Medulla oblongata (tissue), 1 donor: ENCODE data around the gene ADCYAP1R1.

Experiments
- DNase-seq: peaks from one replicate; pipeline ENCODE4 v3.0.0-alpha.2; 2015; ENCODE audit errors: extremely low spot score

ADCYAP1R1 gene

DNA sequence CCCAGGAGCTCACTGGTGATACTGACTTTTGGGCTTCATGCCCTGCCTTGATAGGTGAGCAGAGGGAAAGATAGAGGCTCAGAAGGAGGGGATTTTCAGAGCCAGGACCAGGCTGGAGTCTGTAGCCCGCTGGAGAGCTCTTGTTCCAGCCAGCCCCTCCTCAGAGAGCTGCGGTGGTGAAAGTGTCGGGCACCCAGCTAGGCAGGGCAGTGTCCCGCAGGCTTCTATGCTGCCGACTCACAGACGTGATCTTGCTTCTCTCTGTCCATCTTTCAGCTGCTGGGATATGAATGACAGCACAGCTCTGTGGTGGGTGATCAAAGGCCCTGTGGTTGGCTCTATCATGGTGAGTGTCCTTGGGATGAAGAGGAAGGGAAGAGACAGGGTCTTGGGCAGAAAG lies 35.2 kb downstream of the ADCYAP1R1 start:
- no peak for DNase-seq

DNA sequence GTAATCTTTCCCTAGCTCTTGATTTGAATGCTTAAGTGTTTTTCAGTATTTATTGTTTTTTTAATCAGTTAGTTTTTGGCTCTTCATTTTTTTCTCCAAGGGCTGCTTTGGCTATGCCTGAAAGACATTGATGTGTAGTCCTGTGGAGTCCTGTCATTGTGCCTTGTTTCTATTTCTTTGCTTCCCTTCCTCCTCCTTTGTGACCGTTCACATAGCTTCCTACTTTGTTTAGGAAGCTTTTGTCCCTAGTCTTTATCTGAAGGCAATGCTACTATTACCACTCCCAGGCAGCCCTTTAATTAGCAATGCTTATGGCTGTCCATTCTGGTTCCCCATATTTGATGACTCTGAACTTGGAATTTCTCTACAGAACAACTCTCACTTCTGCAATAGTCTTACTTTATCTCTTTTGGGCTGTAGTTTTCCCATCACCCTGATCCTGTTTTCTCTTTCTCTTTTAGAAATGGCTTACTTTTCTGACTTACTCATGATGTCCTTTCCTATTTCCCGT lies 39.9 kb downstream of the ADCYAP1R1 start:
- no peak for DNase-seq

DNA sequence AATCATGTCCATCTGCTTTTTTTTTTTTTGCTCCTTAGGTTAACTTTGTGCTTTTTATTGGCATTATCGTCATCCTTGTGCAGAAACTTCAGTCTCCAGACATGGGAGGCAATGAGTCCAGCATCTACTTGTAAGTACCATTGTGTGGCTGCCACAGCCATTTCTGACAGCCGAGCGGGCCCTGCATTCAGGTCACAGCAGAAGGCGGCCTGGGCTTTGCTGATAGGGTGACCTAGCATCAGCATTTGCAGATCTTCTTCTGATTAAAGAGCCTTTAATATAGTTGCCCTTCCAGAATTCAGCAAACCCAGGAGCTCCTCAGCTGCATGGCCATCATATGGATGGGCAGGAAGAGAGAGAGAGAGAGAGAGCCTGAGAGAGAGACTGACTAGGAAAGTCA lies 40.5 kb downstream of the ADCYAP1R1 start:
- DNase-seq: no peak

DNA sequence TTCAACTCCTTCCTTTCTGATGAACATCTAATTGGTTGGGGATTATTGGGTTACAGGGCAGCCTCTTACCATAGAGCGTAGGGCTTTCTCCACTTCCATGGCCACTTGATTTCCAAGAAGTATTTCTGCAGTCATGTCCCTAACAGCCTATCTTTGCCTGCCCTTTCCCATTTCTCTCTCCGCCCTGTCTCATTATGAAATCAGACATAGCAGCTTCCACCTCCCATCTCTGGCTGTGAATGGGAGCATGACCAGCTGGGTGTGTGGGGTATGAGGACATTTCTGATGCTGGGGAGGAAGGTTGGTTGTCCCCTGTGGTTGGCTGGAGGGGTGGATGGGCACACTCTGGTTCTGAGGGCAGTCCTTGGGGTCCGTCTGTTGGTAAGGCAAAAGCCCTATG lies 41.2 kb downstream of the ADCYAP1R1 start:
- no peak for DNase-seq

DNA sequence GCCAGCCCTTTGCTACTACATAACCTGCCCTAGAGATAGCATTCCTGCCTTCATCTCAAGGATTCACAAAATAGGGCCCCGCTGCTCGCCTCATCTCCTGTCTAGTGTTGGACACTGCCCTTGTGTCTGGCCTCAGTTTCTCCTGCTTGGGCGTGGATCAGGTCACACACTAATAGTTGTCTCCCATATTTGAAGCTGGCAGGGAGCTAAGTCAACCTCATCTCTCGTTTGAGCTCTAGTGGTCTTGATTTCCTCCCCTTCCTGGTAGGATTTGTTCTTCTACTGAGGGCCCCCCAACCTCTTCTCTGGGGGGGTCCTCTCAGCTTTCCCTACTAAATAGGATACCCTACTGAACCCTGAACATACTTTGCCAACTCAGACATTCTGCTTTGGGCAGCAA lies 42.2 kb downstream of the ADCYAP1R1 start:
- DNase-seq: no peak

DNA sequence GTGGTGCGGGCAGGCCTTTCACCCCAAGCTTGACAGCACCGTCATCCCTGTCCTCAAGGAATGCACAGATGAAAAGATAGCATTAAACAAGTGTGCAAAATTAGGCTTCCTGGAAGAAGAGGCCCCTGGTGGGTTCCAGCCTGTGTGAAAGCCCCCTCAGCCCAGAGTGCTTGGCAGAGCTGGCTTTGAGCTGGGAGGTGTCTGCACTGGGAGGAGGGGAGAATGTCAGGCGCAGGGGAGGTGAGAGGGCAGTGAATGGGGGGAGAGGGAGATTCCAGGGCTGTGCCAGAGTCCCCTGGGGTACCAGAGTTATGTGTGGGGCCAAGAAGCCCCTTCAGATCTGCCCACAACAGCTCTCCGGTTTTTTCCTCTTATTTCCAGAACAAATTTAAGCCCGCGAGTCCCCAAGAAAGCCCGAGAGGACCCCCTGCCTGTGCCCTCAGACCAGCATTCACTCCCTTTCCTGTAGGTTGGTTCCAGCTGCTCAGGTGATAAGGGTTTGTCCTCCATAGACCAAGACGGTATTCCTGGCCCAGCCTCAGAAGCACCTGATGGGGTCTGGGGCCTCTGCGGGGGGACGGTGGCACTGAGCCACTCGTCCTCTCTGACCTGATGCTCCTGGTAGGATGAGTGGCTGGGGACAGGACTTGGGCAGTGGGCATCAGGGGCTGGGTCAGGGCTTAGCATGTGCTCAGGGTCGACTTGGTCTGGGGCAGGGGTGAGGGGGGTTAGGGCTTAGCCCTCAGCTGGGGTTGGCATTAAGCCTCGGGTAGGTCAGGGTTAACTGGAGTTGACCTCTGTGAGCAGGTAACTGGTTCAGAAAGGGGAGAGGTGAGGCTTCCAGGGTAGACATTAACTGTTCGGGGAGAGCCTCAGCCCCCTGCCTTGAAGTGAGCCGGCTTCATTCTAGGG lies 43.4 kb downstream of the ADCYAP1R1 start:
- DNase-seq: no peak

DNA sequence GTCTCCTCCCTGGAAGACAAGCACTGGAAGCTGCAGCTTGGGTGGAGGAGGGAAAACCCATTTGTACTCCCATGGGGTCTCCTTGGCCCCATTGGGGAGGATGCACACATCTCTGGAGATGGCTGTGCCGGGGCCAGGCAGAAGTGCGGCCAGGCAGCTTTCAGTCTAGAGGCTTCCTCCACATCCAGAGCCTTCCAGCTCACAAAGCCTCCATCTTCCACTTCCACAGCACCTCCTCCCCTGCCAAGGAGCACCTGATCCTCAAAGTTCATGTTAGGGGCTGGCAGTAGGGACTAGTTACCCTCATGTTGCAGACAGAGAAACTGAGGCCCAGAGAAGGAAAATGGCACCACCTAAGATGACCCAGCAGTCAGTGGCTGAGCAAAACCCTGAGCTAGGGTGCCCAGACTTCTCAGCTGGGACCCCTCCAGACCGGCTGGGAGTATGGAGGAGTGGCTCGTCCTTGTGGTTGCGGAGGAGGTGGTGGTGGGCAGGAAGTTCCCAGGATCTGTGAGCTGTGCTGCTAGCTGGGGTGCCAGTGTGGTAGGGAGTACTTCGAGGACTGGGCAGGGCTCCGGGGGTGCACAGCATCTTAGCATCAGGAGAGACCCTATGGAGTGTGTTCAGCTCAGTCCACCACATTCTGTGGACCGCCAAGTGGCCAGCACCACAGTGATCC lies 44.2 kb downstream of the ADCYAP1R1 start:
- no peak for DNase-seq

DNA sequence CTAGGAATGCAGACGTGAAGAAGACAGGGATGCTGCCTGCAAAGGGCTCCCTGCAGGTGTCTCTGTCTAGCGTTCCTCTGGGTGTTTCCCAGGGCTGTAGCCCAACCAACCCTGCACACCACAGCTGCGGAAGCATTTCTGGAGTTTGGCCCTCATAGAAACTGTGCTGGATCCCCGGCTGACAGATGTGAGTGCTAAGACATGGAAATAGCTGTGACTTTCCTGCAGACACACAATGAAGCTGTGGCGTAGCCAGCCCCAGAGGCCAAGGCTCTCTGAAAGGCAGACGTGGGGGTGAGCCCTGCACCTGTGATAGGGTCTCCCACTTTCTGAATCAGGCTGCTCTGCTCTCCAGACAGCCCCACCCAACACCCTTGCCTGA lies 44.8 kb downstream of the ADCYAP1R1 start:
- no peak for DNase-seq

DNA sequence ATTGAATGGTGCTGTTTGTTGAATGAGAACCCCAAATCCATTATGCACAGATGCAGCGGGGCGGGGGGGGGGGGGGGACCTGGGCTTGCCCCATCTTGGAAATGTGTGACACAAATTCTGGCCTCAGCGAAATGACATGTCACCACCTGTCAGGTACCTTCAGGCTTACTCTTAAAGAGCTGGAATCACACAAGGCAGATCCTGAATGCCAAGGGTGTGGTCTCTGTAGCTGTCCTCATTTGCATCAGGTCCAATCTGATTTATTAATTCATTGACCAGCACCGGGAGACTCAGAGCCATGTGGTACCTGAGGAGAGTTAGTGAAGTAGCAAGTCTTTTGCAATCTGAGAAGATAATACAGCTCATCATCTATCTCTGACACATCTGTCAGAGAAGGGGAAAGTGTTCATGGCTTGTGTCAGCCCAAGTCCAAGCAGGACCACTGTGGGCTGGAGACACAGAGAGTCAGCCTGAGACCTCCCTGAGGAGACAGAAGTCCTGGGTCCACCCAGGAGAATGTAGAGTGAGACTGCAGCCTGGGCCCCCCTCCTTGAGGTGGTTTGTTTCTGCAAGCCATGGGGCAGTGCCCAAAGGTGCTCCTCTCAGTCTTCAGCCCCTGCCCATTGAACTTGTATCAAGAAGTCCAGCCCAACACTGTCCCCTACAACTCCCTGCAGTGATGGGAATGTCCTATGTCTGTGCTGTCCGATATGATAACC lies 46.7 kb downstream of the ADCYAP1R1 start:
- DNase-seq: no peak

DNA sequence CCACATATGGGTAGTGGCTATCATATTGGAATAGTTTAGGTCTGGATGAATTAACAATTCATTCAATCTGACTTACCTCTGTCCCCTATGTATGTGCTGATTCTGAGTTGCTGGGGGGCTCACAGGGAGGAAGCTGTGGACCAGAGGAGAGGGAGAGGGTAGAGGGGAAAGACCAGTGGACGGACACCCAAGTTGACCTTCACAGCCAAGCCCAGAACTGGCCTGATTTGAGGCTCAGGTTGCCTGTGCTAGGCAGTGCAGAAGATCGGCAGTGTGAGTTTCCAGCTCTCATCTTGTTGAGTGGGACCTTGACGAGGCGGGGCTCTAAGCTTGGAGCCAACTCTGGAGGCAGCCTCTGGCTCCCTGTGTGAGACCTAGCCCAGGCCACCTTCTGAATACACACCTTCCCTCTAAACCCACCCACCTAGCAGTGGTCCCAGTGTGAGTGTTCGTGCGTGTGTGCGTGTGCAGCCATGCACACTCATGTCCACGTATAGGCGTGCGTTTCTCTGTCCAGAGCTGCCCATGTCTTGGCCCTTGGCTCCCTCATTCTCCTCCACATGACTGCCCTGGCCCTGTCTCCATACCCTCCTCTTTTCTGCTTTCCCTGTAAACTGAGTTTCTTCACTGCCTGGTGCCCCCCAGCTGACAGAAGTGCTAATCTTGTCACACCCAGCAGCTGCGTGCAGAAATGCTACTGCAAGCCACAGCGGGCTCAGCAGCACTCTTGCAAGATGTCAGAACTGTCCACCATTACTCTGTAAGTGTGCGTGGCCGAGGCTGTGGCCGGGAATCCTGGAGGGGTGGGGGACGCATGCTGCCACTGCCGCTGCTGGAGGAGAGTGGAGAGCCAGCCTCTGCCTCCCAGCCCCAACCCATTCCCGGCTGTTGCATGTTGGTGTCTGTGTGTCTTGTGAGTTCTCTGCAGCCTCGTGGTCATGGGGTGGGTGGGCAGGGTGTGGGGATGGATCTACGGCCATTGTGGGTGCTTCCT lies 47.6 kb downstream of the ADCYAP1R1 start:
- DNase-seq: no peak

DNA sequence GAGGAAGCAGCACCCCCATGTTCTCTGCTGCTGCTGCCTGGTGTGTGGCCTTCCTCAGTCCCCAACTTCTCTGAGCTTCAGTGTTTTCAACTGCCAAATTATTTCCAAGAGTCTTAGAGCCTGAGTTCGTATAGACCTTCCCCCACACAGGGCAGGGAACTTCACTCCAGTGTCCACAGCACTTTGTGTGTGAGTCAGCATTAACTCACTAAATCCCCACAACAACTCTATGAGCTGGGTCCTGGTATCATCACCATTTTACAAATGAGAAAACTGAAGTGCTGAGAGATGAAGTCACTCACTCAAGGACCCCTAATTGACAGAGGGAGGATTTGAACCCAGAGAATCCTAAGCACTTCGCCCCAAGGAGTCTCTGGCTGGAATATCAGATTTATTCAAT lies 48.3 kb downstream of the ADCYAP1R1 start:
- no peak for DNase-seq

DNA sequence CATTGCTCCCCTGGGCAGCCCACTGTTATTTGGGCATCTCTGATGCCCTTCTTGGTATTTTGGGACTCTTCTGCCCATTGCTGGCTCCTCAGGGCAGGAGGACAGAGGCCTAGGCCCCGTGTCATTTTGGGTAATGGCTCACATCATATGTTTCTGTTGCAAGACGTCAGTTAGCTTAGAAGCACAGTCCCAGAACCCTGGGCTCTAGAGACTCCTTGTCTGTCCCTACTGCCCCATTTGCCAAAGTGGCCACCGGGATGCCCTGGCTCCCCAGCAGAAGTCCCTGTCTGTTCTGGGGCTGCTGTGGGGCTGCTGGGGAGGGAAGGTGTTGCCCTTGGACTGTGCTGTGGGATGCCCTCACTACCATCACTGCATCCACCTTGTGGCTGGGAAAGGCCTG lies 48.8 kb downstream of the ADCYAP1R1 start:
- no peak for DNase-seq

DNA sequence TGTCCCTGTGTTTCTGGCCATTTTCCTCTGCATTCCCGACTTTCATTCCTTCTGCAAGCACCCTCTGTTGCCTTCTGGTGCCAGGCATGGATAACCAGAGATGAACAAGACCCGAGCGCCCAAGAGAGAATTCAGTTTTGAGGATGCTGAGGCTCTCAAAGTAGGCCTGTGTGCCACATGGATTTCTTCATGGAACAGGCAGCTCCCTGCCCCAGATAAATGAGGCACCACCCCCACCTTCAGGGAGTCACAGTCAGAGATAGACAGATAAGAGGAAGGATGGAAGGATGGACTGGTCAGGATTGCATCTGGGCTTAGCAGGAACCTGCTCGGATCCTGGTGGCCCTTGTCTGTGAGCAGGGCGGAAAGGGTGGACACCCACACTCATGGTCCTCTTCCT lies 49.4 kb downstream of the ADCYAP1R1 start:
- DNase-seq: no peak

DNA sequence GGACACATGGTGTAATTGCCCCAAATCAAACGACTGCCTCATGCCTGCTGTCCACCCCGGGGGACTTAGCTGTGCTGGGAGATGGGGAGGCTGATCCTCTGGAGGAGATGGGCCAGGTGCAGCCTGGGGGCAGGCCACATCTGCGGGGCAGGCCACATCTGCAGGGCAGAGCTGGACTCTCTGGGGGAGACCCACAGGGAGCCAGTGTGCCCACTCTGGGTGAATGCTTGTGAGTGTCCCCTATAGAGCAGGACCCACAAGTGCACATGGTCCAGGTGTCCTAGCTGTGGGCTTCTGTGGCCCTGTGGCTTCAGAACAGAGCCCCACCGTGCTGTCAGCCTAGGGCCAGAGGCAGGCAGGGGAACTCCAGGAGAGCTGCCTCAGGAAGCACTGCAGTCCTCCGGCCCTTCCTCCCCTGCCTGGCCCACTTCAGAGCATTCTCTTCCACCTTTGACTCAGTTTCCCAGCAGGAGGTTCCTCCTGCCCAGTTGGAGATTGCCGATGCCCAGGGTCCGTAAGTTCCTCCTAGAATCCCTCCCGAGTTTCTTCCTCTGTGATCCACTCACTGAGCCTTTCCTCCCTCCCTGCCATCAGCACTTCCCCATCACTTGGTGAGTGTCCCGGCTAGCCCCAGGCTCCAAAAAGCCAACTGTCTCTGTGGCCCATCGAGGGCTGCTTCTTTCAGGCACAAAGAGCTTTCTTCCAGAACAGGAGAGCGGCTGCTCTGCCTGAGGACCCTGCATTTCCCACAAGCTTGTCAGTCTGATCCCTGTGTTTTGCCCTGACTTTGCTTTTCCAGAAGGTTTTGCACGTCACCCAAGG lies 50.3 kb downstream of the ADCYAP1R1 start:
- DNase-seq: no peak

DNA sequence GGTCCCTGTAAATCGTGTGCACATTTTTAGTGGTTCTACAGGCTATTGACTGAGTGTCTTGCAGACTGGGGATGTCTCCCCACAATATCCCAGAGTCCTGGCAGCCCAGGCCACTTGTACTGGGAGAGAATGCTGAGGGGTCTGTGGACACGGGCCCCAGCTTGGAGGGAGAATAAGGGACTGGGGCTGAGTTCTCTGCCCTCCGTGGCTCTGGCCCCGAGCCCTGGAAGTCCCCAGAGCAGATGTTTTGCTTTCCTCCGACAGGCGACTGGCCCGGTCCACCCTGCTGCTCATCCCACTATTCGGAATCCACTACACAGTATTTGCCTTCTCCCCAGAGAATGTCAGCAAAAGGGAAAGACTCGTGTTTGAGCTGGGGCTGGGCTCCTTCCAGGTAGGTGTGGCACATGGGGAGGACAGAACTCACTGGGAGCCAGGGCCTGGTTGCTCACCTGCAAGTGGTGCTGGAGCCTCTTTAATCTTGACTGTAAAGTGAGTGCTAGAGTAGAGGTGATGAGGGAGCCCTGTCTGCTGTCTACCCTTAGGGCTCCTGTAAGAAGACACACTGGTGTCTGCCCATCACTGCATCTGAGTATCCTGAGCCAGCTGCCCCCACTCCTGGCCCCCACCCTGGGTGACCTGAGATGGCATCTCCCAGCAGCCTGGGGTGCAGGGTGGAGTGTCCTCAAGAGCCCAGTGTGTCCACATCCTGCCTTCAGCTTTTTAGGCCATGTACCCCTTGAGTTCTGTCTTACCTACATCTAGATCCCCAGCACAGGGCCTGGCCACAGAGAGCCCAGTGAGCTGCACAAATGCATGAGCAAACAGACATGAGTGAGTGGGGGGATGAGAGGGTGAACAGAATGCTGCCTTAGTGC lies 51.1 kb downstream of the ADCYAP1R1 start:
- no peak for DNase-seq

DNA sequence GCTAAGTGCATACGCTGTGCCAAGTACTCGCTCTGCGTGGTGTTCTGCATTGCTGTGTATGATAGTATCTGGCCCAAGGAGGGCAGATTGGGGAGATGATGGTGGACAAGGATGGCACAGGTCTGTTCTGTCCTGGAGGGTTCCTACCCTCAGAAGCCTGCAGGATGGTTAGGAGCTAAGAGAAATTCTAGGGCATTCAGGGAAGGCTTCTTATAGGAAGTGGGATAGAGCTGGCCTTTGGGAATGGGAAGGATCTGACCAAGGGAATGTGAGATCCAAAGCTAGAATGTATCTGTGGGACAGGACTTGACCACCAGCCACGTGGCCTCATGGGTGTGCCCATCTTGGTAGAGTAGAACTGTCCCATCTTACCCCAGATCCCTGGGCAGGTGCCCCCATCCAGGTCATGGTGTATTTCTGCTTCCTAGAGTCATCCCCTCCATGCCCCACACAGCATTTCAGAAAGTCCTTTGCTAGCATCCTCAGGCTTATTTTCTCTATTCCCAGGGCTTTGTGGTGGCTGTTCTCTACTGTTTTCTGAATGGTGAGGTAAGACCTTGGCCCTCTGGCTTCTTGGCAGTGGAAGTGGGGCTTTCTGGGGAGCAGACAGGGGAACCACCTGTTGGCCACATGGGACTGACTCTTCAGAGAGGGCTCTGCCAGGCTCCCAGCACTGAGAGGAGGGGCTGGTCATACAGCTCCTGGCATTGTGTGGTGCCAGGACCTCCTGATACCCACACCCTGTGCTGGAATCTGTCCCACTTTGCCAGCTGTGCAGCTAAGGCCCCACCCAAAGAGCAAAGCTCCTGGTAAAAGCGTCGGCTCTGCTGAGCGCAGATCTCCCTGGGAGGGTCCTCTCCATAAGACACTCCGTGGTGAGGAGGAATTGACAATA lies 52.5 kb downstream of the ADCYAP1R1 start:
- DNase-seq: no peak

DNA sequence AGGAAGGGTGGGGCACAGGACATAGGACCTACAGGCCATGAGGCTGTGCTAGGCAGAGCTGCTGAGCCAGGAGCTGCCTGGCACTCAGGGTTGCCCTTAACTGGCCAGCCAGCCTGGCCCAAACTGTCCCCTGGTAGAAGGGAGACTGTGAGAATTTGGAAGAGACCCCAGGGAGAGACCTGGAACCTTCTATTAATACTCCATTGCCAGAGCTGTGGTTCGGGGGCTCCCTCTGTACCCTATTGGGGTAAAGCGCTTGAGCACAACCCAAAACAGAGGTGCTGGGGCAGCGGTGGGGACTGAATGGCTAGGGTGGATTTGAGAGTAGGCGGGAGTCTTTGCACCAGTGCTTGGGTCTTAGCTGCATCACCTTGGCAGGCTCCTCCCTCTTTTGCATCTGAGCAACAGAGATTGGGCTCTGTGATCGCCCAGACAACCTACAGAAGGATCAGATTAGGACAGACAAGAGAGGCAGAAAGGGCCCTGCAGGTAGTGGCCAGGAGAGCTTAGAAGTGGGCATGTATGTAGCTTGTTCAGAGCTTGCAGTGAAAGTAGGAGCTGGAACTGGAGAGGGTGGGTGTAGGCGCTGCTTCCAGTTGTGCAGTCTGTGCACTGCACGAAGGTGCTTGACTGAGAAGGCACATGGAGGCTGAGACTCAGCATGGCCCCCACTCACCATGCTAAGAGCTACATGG lies 53.3 kb downstream of the ADCYAP1R1 start:
- DNase-seq: no peak
